Neuronal stem cell (in vitro differentiated cells): ENCODE measurements around the gene ADARB1.

Source experiments
- DNase-seq: peaks from one replicate; pipeline ENCODE4 v3.0.0-alpha.2; 2013; ENCODE audit warnings: low spot score
- H2AFZ ChIP-seq: one replicate; pipeline ENCODE4 v1.6.1; 2013; ENCODE audit warnings: mild to moderate bottlenecking, low read length, inconsistent platforms
- H2AK5ac ChIP-seq: 2 replicates; pipeline ENCODE4 v1.6.1; 2013; ENCODE audit warnings: low read depth, mild to moderate bottlenecking, inconsistent platforms, low read length, moderate library complexity, mixed read lengths
- H2BK120ac ChIP-seq: 2 replicates; pipeline ENCODE4 v1.6.1; 2013; ENCODE audit warnings: low read depth, mild to moderate bottlenecking, inconsistent platforms, low read length, moderate library complexity, mixed read lengths
- H2BK12ac ChIP-seq: one replicate; pipeline ENCODE4 v1.6.1; 2013; ENCODE audit warnings: low read length, inconsistent platforms
- H2BK15ac ChIP-seq: 2 replicates; pipeline ENCODE4 v1.6.1; 2013; ENCODE audit warnings: mild to moderate bottlenecking, low read length, inconsistent platforms, mixed read lengths
- H2BK5ac ChIP-seq: one replicate; pipeline ENCODE4 v1.6.1; 2013; ENCODE audit warnings: inconsistent platforms, mild to moderate bottlenecking, low read length, moderate library complexity
- H3K14ac ChIP-seq: one replicate; pipeline ENCODE4 v1.6.1; 2013; ENCODE audit warnings: low read length, inconsistent platforms
- H3K18ac ChIP-seq: 2 replicates; pipeline ENCODE4 v1.6.1; 2013; ENCODE audit warnings: low read length, inconsistent platforms
- H3K23ac ChIP-seq: 2 replicates; pipeline ENCODE4 v1.6.1; 2013; ENCODE audit warnings: low read depth, mild to moderate bottlenecking, mixed read lengths, low read length, inconsistent platforms; ENCODE audit not compliant: poor library complexity
- H3K27ac ChIP-seq: replicated peaks from 3 replicates; pipeline ENCODE4 v1.5.1; 2013; ENCODE audit warnings: low read length, inconsistent platforms
- H3K27me3 ChIP-seq, 3 experiments: 2 replicates each; pipeline ENCODE4 v1.6.1; 2013; ENCODE audit warnings: low read length in 3 of 3, mild to moderate bottlenecking in 2 of 3, inconsistent platforms in 1 of 3, low read depth in 1 of 3, mixed read lengths in 1 of 3, moderate library complexity in 1 of 3; ENCODE audit not compliant: control insufficient read depth in 3 of 3, insufficient read depth in 3 of 3
- H3K36me3 ChIP-seq, 2 donors: replicated peaks in 1 of 2; 2 replicates each; pipeline ENCODE4 v1.6.1; 2013; ENCODE audit warnings: low read length in 2 of 2; ENCODE audit not compliant: control insufficient read depth in 2 of 2, insufficient read depth in 2 of 2
- H3K4ac ChIP-seq: 2 replicates; pipeline ENCODE4 v1.6.1; 2013; ENCODE audit warnings: inconsistent platforms, mild to moderate bottlenecking, low read length, moderate library complexity
- H3K4me1 ChIP-seq, 2 donors: 1 replicate in 1 of 2; 2 replicates in 1 of 2; pipeline ENCODE4 v1.6.1; 2013; ENCODE audit warnings: low read length in 2 of 2, low read depth in 1 of 2; ENCODE audit not compliant: control insufficient read depth in 2 of 2, insufficient read depth in 1 of 2
- H3K4me2 ChIP-seq: one replicate; pipeline ENCODE4 v1.6.1; 2013; ENCODE audit warnings: mild to moderate bottlenecking, low read length, inconsistent platforms; ENCODE audit not compliant: insufficient read depth, poor library complexity, severe bottlenecking
- H3K4me3 ChIP-seq, 2 donors: 2 replicates each; pipeline ENCODE4 v1.5.1; 2013; ENCODE audit warnings: low read length in 2 of 2, mild to moderate bottlenecking in 2 of 2, inconsistent platforms in 1 of 2, moderate library complexity in 1 of 2
- H3K79me1 ChIP-seq: one replicate; pipeline ENCODE4 v1.6.1; 2013; ENCODE audit warnings: low read depth, mild to moderate bottlenecking, inconsistent platforms, low read length, moderate library complexity
- H3K9ac ChIP-seq: one replicate; pipeline ENCODE4 v1.6.1; 2013; ENCODE audit warnings: mild to moderate bottlenecking, low read depth, low read length, inconsistent platforms; ENCODE audit not compliant: poor library complexity
- H3K9me3 ChIP-seq, 2 donors: replicated peaks in 1 of 2; 2 replicates each; pipeline versions ENCODE3 to v1.6.1; 2013; ENCODE audit warnings: low read length in 2 of 2, mild to moderate bottlenecking in 2 of 2, inconsistent platforms in 1 of 2, low read depth in 1 of 2, mixed read lengths in 1 of 2, moderate library complexity in 1 of 2; ENCODE audit not compliant: control insufficient read depth in 2 of 2, insufficient read depth in 1 of 2
- H4K8ac ChIP-seq: one replicate; pipeline ENCODE4 v1.6.1; 2013; ENCODE audit warnings: low read depth, mild to moderate bottlenecking, inconsistent platforms, low read length, moderate library complexity
- H4K91ac ChIP-seq: one replicate; pipeline ENCODE4 v1.6.1; 2013; ENCODE audit warnings: low read length, low read depth, mild to moderate bottlenecking, inconsistent platforms; ENCODE audit not compliant: poor library complexity
- WGBS, 2 donors: extraction: QIAGEN DNeasy Blood & Tissue Kit; methylation state at CpG; one replicate each; pipeline ENCODE4 v1.1.7; 2013; ENCODE audit warnings: missing lambda C conversion rate in 2 of 2, mixed read lengths in 1 of 2; ENCODE audit not compliant: insufficient read length in 2 of 2, insufficient replicate concordance in 1 of 2; ENCODE audit errors: extremely low coverage in 2 of 2; 5-methylcytosine and 5-hydroxymethylcytosine counted together

Gene ADARB1

GRCh38 chr21:45088729-45089128 lies 14.3 kb downstream of the ADARB1 start:
- Histone ChIP-seq H2BK120ac (no peak overlapping the region), H3K4ac (no peak overlapping the region), H2BK12ac (no peak overlapping the region), H3K36me3 (no peaks in the 10 kb centered on the region), H3K14ac (no peak overlapping the region), H2BK15ac (no peak overlapping the region), H2BK5ac (no peak overlapping the region), H3K9ac (no peak overlapping the region), H4K91ac (no peak overlapping the region), H3K27me3 (no peaks in the 10 kb centered on the region), H3K23ac (no peak overlapping the region), H4K8ac (no peak overlapping the region), H3K4me2 (no peak overlapping the region), H3K18ac (no peak overlapping the region), H2AFZ (no peak overlapping the region), H3K4me1 (peaks cover 2 to 3% of the 10 kb centered on the region in 2 donors), H3K79me1 (peaks cover 2% of the 10 kb centered on the region), H3K9me3 (no peaks in the 10 kb centered on the region), H3K27ac (no peak overlapping the region), H3K4me3 (no peak overlapping the region), H2AK5ac (no peak overlapping the region)
- DNase-seq = no peak
- WGBS, 2 donors = no CpG with 5 or more reads among the region's 8 CpGs

GRCh38 chr21:45089964-45090363 lies 15.6 kb downstream of the ADARB1 start:
- no peak overlapping the region for H2BK5ac ChIP-seq
- no peak overlapping the region for H3K4me2 ChIP-seq
- no peak overlapping the region for H3K18ac ChIP-seq
- H4K91ac ChIP-seq = no peak overlapping the region
- H3K14ac ChIP-seq = no peak overlapping the region
- H2AK5ac ChIP-seq = no peak overlapping the region
- WGBS, 2 donors = no CpG with 5 or more reads among the region's 4 CpGs
- no peak overlapping the region for H3K23ac ChIP-seq
- H2BK120ac ChIP-seq = no peak overlapping the region
- no peaks in the 10 kb centered on the region for H3K27me3 ChIP-seq
- no peak overlapping the region for H3K27ac ChIP-seq
- no peak overlapping the region for H4K8ac ChIP-seq
- no peak overlapping the region for H3K9ac ChIP-seq
- H2BK12ac ChIP-seq = no peak overlapping the region
- H3K4ac ChIP-seq = no peak overlapping the region
- H2BK15ac ChIP-seq = no peak overlapping the region
- no peak for DNase-seq
- no peak overlapping the region for H3K4me3 ChIP-seq
- H3K36me3 ChIP-seq = no peaks in the 10 kb centered on the region
- peaks cover 2% of the 10 kb centered on the region for H3K79me1 ChIP-seq
- no peaks in the 10 kb centered on the region for H3K9me3 ChIP-seq
- no peak overlapping the region for H2AFZ ChIP-seq
- H3K4me1 ChIP-seq = peaks cover 2 to 3% of the 10 kb centered on the region in 2 donors

GRCh38 chr21:45090966-45091365 lies 16.6 kb downstream of the ADARB1 start:
- Histone ChIP-seq H2BK120ac (no peak overlapping the region), H3K9me3 (no peaks in the 10 kb centered on the region), H3K27ac (no peak overlapping the region), H3K4me1 (peaks cover 2 to 6% of the 10 kb centered on the region in 2 donors), H3K4ac (no peak overlapping the region), H3K4me2 (no peak overlapping the region), H3K9ac (no peak overlapping the region), H2BK5ac (no peak overlapping the region), H3K14ac (no peak overlapping the region), H3K36me3 (no peaks in the 10 kb centered on the region), H3K23ac (no peak overlapping the region), H2BK15ac (no peak overlapping the region), H2BK12ac (no peak overlapping the region), H4K91ac (no peak overlapping the region), H4K8ac (no peak overlapping the region), H3K79me1 (peaks cover 2% of the 10 kb centered on the region), H3K27me3 (no peaks in the 10 kb centered on the region), H2AK5ac (no peak overlapping the region), H3K18ac (no peak overlapping the region), H3K4me3 (no peak overlapping the region), H2AFZ (no peak overlapping the region)
- WGBS, 2 donors = no CpG with 5 or more reads among the region's 4 CpGs
- DNase-seq = no peak

- no peak overlapping the region for H3K4me2 ChIP-seq
- H3K27ac ChIP-seq = no peak overlapping the region
- H3K9ac ChIP-seq = no peak overlapping the region
- H2BK15ac ChIP-seq = no peak overlapping the region
- no peak overlapping the region for H4K91ac ChIP-seq
- H3K4me1 ChIP-seq = peaks cover 2 to 6% of the 10 kb centered on the region in 2 donors
- WGBS, 2 donors = no CpG with 5 or more reads among the region's 7 CpGs
- no peaks in the 10 kb centered on the region for H3K27me3 ChIP-seq
- H3K23ac ChIP-seq = no peak overlapping the region
- DNase-seq = no peak
- no peaks in the 10 kb centered on the region for H3K9me3 ChIP-seq
- H3K4ac ChIP-seq = no peak overlapping the region
- no peak overlapping the region for H2BK12ac ChIP-seq
- H2AFZ ChIP-seq = no peak overlapping the region
- H3K4me3 ChIP-seq = no peak overlapping the region
- H3K14ac ChIP-seq = no peak overlapping the region
- H3K79me1 ChIP-seq = peaks cover 2% of the 10 kb centered on the region
- no peak overlapping the region for H3K18ac ChIP-seq
- no peak overlapping the region for H2BK5ac ChIP-seq
- H4K8ac ChIP-seq = no peak overlapping the region
- H2BK120ac ChIP-seq = no peak overlapping the region
- H2AK5ac ChIP-seq = no peak overlapping the region
- H3K36me3 ChIP-seq = no peaks in the 10 kb centered on the region
Measured at GRCh38 chr21:45091550-45092322, 17.4 kb downstream of the ADARB1 start.
